ENCODE measurements around the gene ATP6V1G3.

The ATP6V1G3 gene

GRCh38 chr1:198556971-198557370 is 16.5 kb upstream of the ATP6V1G3 start:
- TF ChIP-seq, protein P1, sequence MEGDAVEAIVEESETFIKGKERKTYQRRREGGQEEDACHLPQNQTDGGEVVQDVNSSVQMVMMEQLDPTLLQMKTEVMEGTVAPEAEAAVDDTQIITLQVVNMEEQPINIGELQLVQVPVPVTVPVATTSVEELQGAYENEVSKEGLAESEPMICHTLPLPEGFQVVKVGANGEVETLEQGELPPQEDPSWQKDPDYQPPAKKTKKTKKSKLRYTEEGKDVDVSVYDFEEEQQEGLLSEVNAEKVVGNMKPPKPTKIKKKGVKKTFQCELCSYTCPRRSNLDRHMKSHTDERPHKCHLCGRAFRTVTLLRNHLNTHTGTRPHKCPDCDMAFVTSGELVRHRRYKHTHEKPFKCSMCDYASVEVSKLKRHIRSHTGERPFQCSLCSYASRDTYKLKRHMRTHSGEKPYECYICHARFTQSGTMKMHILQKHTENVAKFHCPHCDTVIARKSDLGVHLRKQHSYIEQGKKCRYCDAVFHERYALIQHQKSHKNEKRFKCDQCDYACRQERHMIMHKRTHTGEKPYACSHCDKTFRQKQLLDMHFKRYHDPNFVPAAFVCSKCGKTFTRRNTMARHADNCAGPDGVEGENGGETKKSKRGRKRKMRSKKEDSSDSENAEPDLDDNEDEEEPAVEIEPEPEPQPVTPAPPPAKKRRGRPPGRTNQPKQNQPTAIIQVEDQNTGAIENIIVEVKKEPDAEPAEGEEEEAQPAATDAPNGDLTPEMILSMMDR (IDR thresholded peaks at IDR 0.05; ENCODE audit: low read depth, low read length) = no peak
- in situ Hi-C loops (cut with HindIII; ENCODE audit: low sequenced_read_pairs) = no loop called here
- DNase-seq (ENCODE audit: low read depth, low spot score) = no peak
- H3K4me3 ChIP-seq (ENCODE audit: low read depth, low read length) = no peak overlapping the region

GRCh38 chr1:198552668-198553416 is 12.4 kb upstream of the ATP6V1G3 start:
- TF ChIP-seq, protein P1 (IDR thresholded peaks at IDR 0.05; ENCODE audit: low read depth, low read length) = no peak
- H3K4me3 ChIP-seq (ENCODE audit: low read depth, low read length) = no peak overlapping the region
- in situ Hi-C loops (cut with HindIII; ENCODE audit: low sequenced_read_pairs) = no loop called here
- DNase-seq (ENCODE audit: low read depth, low spot score) = no peak

DNA sequence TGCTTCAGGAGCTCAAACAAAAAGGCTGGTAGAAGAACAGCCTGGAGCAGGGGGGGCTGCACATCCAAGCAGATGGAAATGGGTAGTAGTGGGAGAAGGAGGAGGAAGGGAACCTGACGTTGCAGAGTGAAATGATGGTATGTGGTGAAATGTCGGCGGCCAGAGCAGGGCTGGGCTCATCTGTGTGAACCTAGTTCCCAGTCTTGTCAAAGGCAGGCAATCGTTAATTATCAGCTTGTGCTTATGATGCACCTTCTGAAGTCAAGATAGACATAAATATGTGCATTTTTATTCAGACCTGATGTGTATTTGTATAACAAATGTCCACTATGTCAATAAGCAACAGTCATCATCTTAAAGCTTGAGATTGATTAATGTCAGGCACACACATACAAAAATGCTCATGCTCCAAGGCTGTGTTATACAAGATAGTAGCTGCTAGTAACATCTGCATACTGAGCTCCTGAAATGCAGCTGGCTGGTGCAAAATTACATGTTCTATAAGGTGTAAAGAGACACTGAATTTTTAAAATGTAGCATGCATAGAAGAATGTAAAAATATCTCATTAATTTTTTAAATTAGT is 10.6 kb upstream of the ATP6V1G3 start:
- no peak for DNase-seq (ENCODE audit: low read depth, low spot score)
- H3K4me3 ChIP-seq (ENCODE audit: low read depth, low read length) = no peak overlapping the region
- TF ChIP-seq, protein P1 (IDR thresholded peaks at IDR 0.05; ENCODE audit: low read depth, low read length) = no peak
- in situ Hi-C loops (cut with HindIII; ENCODE audit: low sequenced_read_pairs) = no loop called here

GRCh38 chr1:198549866-198550265 is 9.4 kb upstream of the ATP6V1G3 start:
- DNase-seq (ENCODE audit: low read depth, low spot score) = no peak
- in situ Hi-C loops (cut with HindIII; ENCODE audit: low sequenced_read_pairs) = no loop called here

GRCh38 chr1:198548890-198549289 is 8.4 kb upstream of the ATP6V1G3 start:
- no peak for DNase-seq (ENCODE audit: low read depth, low spot score)
- no peak overlapping the region for H3K4me3 ChIP-seq (ENCODE audit: low read depth, low read length)
- TF ChIP-seq, protein P1 (IDR thresholded peaks at IDR 0.05; ENCODE audit: low read depth, low read length) = no peak
- in situ Hi-C loops (cut with HindIII; ENCODE audit: low sequenced_read_pairs) = no loop called here

More at GRCh38 chr1:198549866-198550265, 9.4 kb upstream of the ATP6V1G3 start:
- no peak overlapping the region for H3K4me3 ChIP-seq (ENCODE audit: low read depth, low read length)
- TF ChIP-seq, protein P1 (IDR thresholded peaks at IDR 0.05; ENCODE audit: low read depth, low read length) = no peak

DNA sequence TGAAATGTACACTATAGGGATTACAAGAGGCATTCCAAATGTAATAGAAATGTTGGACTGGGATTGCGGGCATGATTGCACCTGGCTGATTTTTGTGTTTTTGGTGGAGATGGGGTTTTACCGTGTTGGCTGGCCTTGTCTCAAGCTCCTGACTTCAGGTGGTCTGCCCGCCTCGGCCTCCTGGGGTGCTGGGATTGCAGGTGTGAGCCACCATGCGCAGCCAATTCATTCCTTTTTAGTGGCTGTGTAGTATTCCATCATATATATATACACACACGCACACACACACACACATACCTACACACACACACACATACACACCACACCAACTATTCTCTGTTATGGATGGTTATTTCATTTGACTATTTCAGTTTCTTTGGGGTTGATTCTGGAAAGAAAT is 4.7 kb upstream of the ATP6V1G3 start:
- no peak overlapping the region for H3K4me3 ChIP-seq (ENCODE audit: low read depth, low read length)
- TF ChIP-seq, protein P1 (IDR thresholded peaks at IDR 0.05; ENCODE audit: low read depth, low read length) = no peak
- in situ Hi-C loops (cut with HindIII; ENCODE audit: low sequenced_read_pairs) = no loop called here
- DNase-seq (ENCODE audit: low read depth, low spot score) = no peak
